Stimulated activated CD4-positive, alpha-beta T cell treated with anti-CD3 and anti-CD28 coated beads, Interleukin-1b, Interleukin-23, amount 100 ng/mL, for 48 hours (primary cell): ENCODE measurements around the gene PWP1.
"Not testable (repeated sequence)": the region's sequence is repeated elsewhere in the genome, so short reads cannot be mapped to it uniquely, and the experiment has no call there.

Experiments
- DNase-seq: peaks from one replicate; pipeline ENCODE4 v3.0.0-alpha.2; 2020

Gene PWP1

GRCh38 chr12:107669946-107670345 is 15.7 kb upstream of the PWP1 start:
- DNase-seq = no peak

GRCh38 chr12:107670999-107671643 is 14.5 kb upstream of the PWP1 start:
- DNase-seq = peak; percentile 42

DNA sequence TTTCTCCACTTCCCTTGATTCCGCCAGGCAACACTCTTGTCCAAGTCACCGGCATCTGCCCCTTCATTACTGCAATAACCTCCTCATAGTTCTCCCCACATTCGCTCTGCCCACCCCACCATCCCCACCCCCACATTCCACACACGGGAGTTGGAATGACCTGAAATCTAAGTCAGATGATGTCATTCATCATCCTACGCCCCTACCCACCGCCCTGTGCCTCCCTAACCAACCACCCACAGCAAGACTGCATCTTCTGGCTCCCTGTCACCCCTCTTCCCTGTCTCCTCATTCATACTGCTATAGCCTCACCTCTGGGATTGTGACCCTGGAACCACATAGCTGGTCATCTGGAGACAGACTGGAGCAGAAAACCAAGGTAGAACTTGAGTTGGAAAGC is 7.9 kb upstream of the PWP1 start:
- no peak for DNase-seq

GRCh38 chr12:107679336-107679735 is 6.3 kb upstream of the PWP1 start:
- no peak for DNase-seq

- DNase-seq = no peak
These were observed 4.2 kb upstream of the PWP1 start for GRCh38 chr12:107681455-107681835.

GRCh38 chr12:107681836-107682820 is 3.5 kb upstream of the PWP1 start:
- no peak for DNase-seq

DNA sequence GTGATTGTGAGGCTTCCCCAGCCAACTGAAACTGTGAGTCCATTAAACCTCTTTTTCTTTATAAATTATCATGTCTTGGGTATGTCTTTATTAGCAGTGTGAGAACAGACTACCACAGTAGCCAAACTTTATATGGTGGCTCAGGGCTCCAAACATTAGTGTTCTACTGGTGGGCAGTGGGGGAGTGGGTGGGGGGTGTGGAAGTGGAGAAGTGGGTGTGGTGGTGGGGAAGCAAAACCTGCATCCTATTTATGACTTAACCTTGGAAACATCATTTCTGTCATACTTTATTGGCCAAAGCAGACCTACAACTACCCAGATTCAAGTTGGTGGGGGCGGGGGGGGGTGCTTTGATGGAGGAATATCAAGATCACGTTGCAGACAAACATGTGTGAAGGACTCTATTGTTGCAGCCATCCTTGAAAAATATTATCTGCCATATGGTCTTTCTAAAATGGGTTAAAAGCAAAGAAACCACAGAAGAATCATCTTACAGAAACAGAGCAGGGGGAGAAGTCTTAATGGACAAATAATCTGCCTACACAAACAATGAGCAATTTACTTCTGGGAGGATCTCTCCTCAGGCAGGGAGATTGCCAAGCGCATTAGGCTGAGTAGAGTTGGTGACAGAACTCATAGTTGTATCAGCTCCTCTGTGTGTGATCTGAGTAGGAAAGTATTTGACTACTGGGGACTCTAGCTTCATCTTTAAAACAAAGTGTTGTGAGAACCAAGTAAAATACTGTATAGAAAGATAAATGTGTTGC is 1.4 kb upstream of the PWP1 start:
- no peak for DNase-seq

- peak; percentile 25 for DNase-seq
These were observed 624 bp upstream of the PWP1 start for GRCh38 chr12:107684990-107685359.

- DNase-seq = not testable (repeated sequence)
These were observed 10.2 kb downstream of the PWP1 start for GRCh38 chr12:107695772-107696171.

DNA sequence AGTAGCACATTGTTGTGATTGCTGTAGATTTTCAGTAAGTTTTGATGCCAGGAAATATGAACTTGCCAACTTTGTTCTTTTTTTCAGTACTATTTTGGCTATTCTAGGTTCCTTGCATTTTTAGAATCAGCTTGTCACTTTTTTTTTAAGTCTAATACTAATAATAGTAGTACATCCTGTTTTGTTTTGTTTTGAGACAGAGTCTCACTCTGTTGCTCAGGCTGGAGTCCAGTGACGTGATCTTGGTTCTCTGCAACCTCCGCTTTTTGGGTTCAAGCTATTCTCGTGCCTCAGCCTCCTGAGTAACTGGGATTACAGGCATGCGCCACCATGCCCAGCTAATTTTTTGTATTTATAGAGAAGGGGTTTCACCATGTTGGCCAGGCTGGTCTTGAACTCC is 16.5 kb downstream of the PWP1 start:
- no peak for DNase-seq

- no peak for DNase-seq
These were observed 18.4 kb downstream of the PWP1 start for GRCh38 chr12:107704041-107704440.

- DNase-seq = not testable (repeated sequence)
These were observed 19.9 kb downstream of the PWP1 start for GRCh38 chr12:107705522-107705921.

GRCh38 chr12:107715780-107716179 is 30.2 kb downstream of the PWP1 start:
- no peak for DNase-seq

DNA sequence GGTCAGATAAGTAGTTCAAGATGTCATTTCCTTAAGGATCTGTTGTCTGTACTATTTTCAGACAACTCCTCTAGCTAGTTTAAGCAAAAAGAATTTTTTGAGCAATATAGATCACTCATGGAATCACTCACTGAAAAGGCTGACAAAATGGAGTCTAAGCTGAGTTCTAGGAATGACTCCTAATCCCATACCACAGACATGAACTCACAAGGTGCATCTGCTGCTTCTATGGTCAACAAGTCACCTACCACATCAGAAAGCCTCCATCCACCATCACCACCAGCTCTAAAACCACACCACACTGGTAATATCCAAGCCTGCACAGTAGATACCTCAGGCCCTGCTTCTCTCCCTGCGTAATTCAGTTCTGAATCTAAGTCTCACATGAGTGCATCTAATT is 33.0 kb downstream of the PWP1 start:
- DNase-seq = peak; percentile 3

DNA sequence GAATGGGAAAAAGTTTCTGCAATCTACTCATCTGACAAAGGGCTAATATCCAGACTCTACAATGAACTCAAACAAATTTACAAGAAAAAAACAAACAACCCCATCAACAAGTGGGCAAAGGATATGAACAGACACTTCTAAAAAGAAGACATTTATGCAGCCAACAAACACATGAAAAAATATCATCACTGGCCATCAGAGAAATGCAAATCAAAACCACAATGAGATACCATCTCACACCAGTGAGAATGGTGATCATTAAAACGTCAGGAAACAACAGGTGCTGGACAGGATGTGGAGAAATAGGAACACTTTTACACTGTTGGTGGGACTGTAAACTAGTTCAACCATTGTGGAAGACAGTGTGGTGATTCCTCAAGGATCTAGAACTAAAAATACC is 41.7 kb downstream of the PWP1 start:
- not testable (repeated sequence) for DNase-seq

DNA sequence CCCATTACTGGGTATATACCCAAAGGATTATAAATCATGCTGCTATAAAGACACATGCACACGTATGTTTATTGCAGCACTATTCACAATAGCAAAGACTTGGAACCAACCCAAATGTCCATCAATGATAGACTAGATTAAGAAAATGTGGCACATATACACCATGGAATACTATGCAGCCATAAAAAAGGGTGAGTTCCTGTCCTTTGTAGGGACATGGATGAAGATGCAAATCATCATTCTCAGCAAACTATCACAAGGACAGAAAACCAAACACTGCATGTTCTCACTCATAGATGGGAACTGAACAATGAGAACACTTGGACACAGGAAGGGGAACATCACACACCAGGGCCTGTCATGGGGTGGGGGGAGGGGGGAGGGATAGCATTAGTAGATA is 42.1 kb downstream of the PWP1 start:
- DNase-seq = not testable (repeated sequence)

DNA sequence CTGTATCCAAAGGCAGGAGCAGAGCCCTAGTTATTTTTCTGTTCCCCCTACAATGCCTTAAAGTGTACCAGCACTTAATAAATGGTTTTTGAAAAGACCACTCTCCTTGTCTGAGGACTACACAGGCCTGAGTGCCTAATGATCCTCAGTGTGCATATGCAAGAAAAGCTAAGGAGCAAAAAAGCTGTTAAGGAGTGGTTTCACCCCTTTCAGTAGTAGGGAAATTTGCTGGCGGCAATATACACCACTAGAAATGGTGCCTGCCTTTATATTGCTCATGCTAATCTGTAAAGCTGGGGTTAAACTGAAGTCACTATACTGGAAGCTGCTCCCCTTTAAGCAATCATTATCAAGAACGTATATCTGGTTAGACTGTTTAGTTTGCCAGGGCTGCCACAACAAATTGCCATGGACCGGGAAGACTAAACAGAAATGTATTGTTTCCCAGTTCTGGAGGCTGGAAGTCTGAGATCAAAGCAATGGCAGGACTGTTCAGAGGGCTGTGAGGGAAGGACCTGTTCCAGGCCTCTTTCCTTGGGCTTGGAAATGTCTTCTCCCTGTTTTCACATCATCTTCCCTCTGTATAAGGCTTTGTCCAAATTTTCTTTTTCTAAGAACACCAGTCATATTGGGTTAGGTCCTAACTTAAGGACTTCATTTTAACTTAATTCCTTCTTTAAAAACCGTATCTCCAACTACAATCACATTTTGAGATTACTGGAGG is 45.2 kb downstream of the PWP1 start:
- DNase-seq = no peak

GRCh38 chr12:107731366-107731765 is 45.8 kb downstream of the PWP1 start:
- no peak for DNase-seq

DNA sequence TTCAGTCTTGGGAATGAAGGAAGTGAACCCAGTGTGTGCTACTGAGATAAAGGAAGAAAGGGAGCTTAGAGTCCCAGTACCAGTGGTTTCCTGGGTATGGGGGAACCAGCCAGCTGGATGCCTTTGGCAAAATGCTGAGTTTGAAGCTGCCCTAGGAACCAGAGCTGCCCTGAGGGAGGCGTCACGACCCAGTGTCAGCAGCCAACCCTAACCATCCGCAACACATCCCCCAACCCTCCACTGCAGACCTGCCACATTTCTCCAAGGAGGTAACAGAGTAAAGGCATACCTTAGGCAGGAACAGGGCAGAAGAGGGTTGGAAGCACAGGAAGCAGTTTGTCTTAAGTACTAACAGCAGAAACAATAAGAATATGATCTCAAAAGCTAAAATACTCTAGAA is 46.8 kb downstream of the PWP1 start:
- no peak for DNase-seq

- no peak for DNase-seq
These were observed 48.5 kb downstream of the PWP1 start for GRCh38 chr12:107734139-107734538.

DNA sequence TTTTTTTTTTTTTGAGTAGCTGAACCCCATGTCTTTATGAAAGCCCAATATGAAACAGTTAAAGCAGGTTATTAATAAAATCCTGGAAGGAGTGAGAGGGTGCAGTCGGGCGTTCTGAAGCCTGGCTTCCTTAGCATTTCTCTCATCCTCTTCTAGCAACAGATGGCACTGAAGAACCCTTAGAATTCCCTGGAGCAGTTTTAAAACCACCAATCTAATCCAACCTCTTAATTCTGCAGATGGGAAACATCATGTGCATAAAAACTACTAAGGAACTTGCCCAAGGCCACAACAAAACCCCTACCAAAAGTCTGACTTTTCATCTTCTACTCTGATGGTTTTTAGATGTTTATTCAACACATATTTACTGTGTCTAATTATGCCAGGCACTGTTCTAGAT is 50.2 kb downstream of the PWP1 start:
- no peak for DNase-seq

- no peak for DNase-seq
These were observed 51.3 kb downstream of the PWP1 start for GRCh38 chr12:107736914-107737313.

DNA sequence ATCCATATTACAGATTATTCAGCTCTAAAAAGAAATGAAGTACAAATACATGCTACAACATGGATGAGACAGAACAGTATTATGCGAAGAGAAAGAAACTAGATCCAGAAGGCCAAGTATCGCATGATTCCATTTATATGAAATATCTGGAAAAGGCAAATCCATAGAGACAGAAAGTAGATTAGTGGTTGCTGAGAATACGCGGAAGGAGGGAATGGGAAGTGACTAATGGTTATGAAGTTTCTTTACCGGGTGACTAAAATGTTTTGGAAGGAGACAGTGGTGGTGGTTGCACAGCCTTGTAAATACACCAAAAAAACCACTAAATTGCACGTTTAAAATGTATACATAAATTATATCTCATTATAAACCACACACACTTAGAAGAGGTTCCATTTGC is 62.9 kb downstream of the PWP1 start:
- DNase-seq = no peak
